NCI-H748 treated with DMSO at 0.1 percent for 48 hours (cell line): ENCODE data around the gene CRABP2.

Source experiments
- DNase-seq: peaks from one replicate; lab custom pipeline; 2025; lab: John Stamatoyannopoulos, UW

The CRABP2 gene

GRCh38 chr1:156741481-156741983 lies 36.1 kb upstream of the CRABP2 start:
- no peak for DNase-seq

DNA sequence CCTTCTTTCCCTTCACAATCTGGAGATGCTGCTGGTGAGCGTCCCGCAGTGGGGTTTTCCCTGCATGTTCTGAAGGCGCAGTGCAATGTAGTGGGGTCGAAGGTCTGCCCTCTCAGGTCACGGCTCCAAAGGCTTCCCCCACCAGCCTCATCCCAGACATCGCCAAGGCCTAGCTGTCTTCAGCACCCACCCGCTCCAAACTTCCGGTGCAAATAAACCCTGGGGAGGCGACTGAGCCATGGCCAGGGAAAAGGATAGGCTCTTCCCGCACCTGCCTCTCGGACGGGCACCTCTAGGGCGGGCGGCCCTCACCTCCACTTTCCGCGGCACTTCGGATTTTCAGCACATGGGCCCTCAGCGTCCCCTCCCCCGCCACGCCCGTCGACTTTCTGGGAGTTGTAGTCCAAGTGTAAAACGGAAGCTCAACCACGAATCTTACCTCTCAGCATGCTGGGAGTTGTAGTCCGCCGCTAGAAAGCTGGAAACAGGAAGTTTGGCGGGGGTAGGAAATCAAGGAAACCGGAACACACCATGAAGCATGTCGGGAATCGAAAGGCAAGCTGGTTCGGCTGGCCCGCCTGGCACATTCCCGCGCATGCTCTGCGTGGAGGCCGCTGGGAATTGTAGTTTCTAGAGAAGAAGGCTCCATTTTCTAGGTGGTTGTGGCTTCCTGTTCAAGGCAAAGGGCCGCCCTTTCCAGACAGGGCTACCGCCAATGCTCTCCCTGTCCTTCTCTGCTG lies 35.5 kb upstream of the CRABP2 start, which contains the start of gene MRPL24:
Gene MRPL24, minus strand, starts transcription at position 348 of the 740 bp plus-strand sequence. CDS start 2,384 bp downstream, outside the sequence.
- peak; percentile 99 for DNase-seq

- no peak for DNase-seq
Observed at GRCh38 chr1:156740237-156740740, 34.9 kb upstream of the CRABP2 start.

DNA sequence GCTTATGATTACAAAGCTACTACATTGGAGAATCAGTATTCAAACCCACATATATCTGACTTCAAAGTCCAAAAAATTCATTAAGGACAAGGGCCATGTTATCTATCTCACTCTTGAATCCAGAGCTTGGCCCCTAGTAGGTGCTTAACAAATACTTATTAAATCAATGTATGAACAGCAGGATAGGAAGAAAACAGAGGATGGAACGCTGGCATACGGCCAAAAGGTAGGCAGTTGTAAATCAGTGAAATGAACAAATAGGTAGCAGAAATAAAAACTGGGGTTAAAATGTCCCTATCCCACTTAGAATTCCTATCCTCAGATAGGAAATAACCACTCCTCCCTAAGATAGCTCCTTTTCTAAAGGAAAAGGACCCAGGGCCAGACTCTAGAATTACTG lies 33.5 kb upstream of the CRABP2 start:
- no peak for DNase-seq

GRCh38 chr1:156738407-156738806 lies 33.0 kb upstream of the CRABP2 start:
- DNase-seq: no peak

GRCh38 chr1:156733989-156734584 lies 28.7 kb upstream of the CRABP2 start:
- DNase-seq: no peak

DNA sequence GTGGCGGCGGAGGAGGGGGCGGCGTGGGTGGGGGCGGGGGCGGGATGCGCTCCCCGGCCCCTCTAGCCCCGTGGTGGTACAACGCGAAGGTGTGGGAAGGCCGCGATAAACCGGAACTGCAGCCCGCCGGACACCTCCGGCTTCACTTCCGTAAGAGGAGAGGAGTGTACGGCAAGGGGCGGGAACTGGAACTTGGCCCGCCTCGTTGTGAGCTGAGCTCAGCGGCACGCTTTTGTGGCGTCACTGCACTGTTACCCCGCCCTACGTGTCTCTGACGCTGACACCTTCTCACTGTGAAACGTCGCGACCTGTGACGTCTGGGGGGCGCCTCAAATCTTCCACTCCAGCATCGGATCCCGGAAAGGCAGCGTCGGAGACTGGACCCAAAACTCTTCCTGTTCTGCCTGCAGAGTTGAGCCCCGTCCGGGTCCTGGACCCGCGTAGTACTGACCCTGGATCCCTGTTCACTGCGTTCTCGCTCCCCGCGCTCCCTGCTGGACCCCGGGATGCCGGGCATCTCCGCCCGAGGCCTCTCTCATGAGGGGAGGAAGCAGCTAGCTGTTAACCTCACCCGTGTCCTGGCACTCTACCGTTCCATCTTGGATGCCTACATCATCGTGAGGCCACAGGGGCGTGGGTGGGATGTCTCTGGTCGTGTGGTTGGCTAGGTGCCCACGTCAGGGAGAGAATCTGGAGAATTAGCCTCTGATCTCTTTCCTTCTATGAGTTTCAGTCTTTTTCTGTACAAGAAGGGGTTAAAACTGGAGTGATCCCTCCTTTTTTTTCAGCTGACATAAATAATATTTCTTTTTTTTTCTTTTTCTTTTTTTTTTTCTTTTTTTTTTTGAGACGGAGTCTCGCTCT lies 23.4 kb upstream of the CRABP2 start, which contains the start of gene ISG20L2:
Gene ISG20L2, minus strand, starts transcription at position 168 of the 864 bp plus-strand sequence. CDS start 1,114 bp downstream, outside the sequence.
- DNase-seq: peak; percentile 91

DNA sequence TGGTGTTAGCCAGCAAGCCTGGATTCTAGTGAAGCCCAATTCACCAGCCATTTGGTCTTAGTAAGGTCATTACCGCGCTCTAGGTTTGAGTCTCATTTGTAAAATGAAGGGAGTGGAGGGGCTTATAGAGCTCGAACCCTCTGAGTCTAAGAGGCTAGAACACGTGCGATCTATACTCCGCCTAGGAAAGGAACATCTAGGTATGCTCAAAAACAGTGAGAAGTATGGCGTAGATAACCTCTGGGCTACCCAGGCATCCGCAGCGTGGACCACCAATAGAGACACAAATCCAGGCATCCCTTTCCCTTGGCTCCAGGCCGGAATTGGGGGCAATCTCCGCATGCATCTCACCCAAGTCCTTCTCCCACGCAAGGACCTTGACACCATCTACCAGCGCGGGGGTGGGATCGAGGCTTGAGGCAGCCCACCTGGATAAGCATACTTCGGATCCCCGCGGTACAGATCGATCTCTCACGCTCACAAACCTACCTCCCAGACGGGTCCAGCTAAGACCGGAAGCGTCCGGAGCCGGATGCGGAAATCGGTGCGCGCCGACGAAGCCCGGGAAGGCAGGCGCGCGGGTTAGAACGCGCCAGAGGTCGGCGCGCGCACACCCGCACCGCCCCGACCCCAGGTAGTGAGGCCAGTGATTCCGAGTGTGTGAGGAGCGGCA lies 22.7 kb upstream of the CRABP2 start, which contains the start of gene METTL25B:
Gene METTL25B, plus strand, starts transcription at position 544 of the 673 bp plus-strand sequence. CDS start 636 bp downstream, outside the sequence.
- DNase-seq: peak; percentile 47

GRCh38 chr1:156727492-156727891 lies 22.1 kb upstream of the CRABP2 start:
- DNase-seq: no peak

- peak; percentile 61 for DNase-seq
Observed at GRCh38 chr1:156726549-156727226, 21.3 kb upstream of the CRABP2 start.

DNA sequence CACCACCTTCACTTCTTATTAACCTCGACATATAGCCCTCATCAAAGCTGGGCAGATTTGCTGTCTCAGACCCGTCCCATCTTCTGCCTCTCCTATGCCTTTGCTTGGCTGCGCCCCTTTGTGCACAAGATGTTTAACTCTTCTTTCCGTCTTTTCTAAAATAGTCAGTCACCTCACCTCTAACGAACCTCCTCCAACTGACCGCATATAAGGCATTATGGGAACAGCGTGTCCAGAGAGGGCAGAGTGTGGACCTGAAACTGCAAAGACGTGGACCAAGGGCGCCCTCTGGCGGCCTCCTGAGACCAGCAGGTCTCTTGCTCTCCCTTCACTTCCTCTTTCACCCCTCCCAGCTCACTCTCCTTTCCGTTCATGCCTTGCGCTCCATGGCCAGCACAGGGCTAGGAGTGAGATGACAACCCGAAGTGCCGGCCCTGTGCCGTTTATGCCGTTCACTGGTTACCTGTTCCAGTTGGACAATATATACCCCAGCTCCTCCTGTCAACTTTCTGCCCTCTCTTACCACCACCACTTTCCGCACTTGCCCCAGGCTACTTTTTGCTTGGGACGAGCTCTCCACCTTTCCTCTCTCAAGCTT lies 20.4 kb upstream of the CRABP2 start:
- DNase-seq: peak; percentile 84

DNA sequence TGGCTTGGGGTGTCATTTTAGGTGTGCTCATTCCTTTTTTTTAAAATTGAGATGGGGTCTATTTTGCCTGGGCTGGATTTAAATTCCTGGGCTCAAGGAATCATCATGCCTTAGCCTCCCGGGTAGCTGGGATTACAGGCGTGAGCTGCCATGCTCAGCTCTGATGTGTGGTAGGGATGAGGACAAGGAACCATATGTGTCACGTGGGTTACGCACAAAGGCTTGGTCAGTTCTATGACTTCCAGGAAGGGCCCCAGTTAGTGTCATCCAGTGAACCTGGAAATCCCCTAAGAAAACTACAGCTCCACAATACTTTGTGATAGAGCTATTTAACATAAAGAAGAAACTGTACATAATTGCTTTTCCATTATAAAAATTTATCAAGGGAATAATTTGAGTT lies 16.2 kb upstream of the CRABP2 start:
- DNase-seq: no peak

GRCh38 chr1:156721131-156721530 lies 15.7 kb upstream of the CRABP2 start:
- no peak for DNase-seq

GRCh38 chr1:156717351-156717750 lies 12.0 kb upstream of the CRABP2 start:
- no peak for DNase-seq

DNA sequence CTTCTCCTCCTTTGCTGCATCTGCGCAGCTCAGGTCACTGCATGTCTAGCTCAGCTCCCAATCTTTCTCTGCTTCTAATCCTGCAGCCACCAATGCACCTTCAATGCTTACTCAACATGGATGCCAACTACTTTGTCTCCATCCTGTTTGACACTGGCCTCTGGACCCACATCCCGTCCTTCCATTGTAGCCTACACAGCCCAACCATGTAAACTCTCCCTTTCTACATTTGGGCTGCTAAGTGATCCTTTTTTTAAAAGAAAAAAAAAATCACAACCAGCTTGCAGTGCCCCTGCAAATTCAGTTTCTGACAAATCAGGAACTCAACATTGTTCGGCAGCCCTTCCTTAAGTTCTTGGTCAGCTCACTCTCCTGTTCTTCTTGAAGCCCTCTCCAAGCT lies 9.4 kb upstream of the CRABP2 start:
- DNase-seq: no peak

- no peak for DNase-seq
Observed at GRCh38 chr1:156712626-156713025, 7.2 kb upstream of the CRABP2 start.

- no peak for DNase-seq
Observed at GRCh38 chr1:156711011-156711817, 5.8 kb upstream of the CRABP2 start.

DNA sequence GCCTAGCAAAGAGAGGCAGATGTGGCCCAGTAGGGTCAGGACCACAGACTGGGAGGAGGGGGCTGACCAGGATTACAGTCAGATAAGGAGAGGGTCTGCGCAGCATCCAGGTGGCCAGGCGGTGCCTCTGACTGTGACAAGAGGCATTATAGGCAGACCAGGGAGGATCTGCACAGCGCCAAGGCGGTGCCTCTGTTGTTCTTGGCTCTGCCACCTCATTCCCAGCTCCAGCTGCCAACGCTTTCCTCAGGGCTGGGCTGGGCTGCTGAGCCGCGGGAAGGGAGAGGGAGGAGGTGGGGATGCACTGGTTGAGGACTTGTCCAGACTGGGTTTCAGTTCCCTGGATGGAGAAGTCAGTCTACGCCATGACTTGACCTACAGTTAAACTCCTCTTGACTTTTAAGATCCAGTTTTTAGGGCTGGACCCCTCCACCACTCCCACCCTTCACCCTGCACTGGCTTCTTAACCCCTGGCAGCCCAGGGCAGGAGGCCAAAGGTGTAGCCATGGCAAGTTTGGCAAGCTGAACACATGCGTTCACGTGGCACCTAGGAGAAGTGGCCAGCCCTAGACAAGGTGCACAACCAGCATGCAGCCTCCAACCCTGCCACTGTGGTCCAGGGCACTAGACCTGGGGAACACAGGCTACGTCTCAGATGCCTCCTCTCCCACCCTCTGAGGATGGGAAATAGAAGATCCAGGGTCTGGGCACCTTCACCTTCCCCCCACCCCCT lies 4.5 kb upstream of the CRABP2 start:
- DNase-seq: no peak

GRCh38 chr1:156709031-156709430 lies 3.6 kb upstream of the CRABP2 start:
- DNase-seq: no peak
